ENCODE results near the gene RNLS.

The RNLS gene

GRCh38 chr10:88415533-88416130 is 167.5 kb downstream of the RNLS start:
- Histone ChIP-seq H3K4me3 (ENCODE audit: low read depth, low read length) (no peak overlapping the region), H3K27ac (no peak overlapping the region), H3K9me3 (ENCODE audit: severe bottlenecking) (no peaks in the 10 kb centered on the region), H3K36me3 (no peaks in the 10 kb centered on the region), H3K27me3 (ENCODE audit: insufficient read depth, low read depth, severe bottlenecking) (no peaks in the 10 kb centered on the region)
- TF ChIP-seq CTCF (IDR thresholded peaks at IDR 0.05; ENCODE audit: low read depth, low read length) = no peak
- DNase-seq = no peak

- H3K27ac ChIP-seq = no peak overlapping the region
Measured at GRCh38 chr10:88413412-88413811, 169.7 kb downstream of the RNLS start.

GRCh38 chr10:88411772-88412349 is 171.3 kb downstream of the RNLS start:
- Histone ChIP-seq H3K27ac (no peak overlapping the region), H3K27me3 (ENCODE audit: insufficient read depth, low read depth, severe bottlenecking) (no peaks in the 10 kb centered on the region), H3K4me3 (ENCODE audit: low read depth, low read length) (no peak overlapping the region), H3K36me3 (no peaks in the 10 kb centered on the region), H3K9me3 (ENCODE audit: severe bottlenecking) (no peaks in the 10 kb centered on the region)
- TF ChIP-seq CTCF (IDR thresholded peaks at IDR 0.05; ENCODE audit: low read depth, low read length) = no peak
- DNase-seq = no peak

More at GRCh38 chr10:88413412-88413811, 169.7 kb downstream of the RNLS start:
- no peaks in the 10 kb centered on the region for H3K9me3 ChIP-seq (ENCODE audit: severe bottlenecking)
- DNase-seq = no peak
- H3K27me3 ChIP-seq (ENCODE audit: insufficient read depth, low read depth, severe bottlenecking) = no peaks in the 10 kb centered on the region
- H3K36me3 ChIP-seq = no peaks in the 10 kb centered on the region
- no peak for TF ChIP-seq CTCF (IDR thresholded peaks at IDR 0.05; ENCODE audit: low read depth, low read length)
- no peak overlapping the region for H3K4me3 ChIP-seq (ENCODE audit: low read depth, low read length)

- Histone ChIP-seq H3K27ac (no peak overlapping the region), H3K36me3 (no peaks in the 10 kb centered on the region), H3K9me3 (ENCODE audit: severe bottlenecking) (no peaks in the 10 kb centered on the region), H3K27me3 (ENCODE audit: insufficient read depth, low read depth, severe bottlenecking) (no peaks in the 10 kb centered on the region), H3K4me3 (ENCODE audit: low read depth, low read length) (no peak overlapping the region)
- no peak for DNase-seq
- TF ChIP-seq CTCF (IDR thresholded peaks at IDR 0.05; ENCODE audit: low read depth, low read length) = no peak
Measured at GRCh38 chr10:88409824-88410223, 173.3 kb downstream of the RNLS start.

GRCh38 chr10:88409236-88409635 is 173.9 kb downstream of the RNLS start:
- Histone ChIP-seq H3K9me3 (ENCODE audit: severe bottlenecking) (no peaks in the 10 kb centered on the region), H3K4me3 (ENCODE audit: low read depth, low read length) (no peak overlapping the region), H3K27me3 (ENCODE audit: insufficient read depth, low read depth, severe bottlenecking) (no peaks in the 10 kb centered on the region), H3K27ac (no peak overlapping the region), H3K36me3 (no peaks in the 10 kb centered on the region)
- TF ChIP-seq CTCF (IDR thresholded peaks at IDR 0.05; ENCODE audit: low read depth, low read length) = no peak
- DNase-seq = no peak

GRCh38 chr10:88408096-88408495 is 175.0 kb downstream of the RNLS start:
- no peaks in the 10 kb centered on the region for H3K27me3 ChIP-seq (ENCODE audit: insufficient read depth, low read depth, severe bottlenecking)
- TF ChIP-seq CTCF (IDR thresholded peaks at IDR 0.05; ENCODE audit: low read depth, low read length) = no peak
- H3K27ac ChIP-seq = no peak overlapping the region
- no peak overlapping the region for H3K4me3 ChIP-seq (ENCODE audit: low read depth, low read length)
- H3K36me3 ChIP-seq = no peaks in the 10 kb centered on the region
- DNase-seq = no peak
- H3K9me3 ChIP-seq (ENCODE audit: severe bottlenecking) = no peaks in the 10 kb centered on the region

All from WERI-Rb-1 (cell line).